Skeletal muscle tissue (tissue), 4 donors: Measurements from ENCODE around the gene FRMD5. TPM values are rescaled to one million over a fixed set of nuclear protein-coding genes. Genes with fewer than 3 reads are reported as not detected.

ENCODE experiments used
- H3K27ac ChIP-seq: one replicate; pipeline ENCODE4 v1.7.0; 2013; ENCODE audit warnings: mild to moderate bottlenecking, low read depth, low read length, inconsistent platforms
- H3K27me3 ChIP-seq, 3 donors: one replicate each; pipeline ENCODE4 v1.7.0; 2013; ENCODE audit warnings: low read length in 3 of 3; ENCODE audit not compliant: control insufficient read depth in 3 of 3, insufficient read depth in 3 of 3
- H3K36me3 ChIP-seq, 3 donors: one replicate each; pipeline ENCODE4 v1.7.0; 2013; ENCODE audit warnings: low read length in 3 of 3; ENCODE audit not compliant: control insufficient read depth in 3 of 3, insufficient read depth in 3 of 3
- H3K4me1 ChIP-seq, 3 donors: one replicate each; pipeline ENCODE4 v1.7.0; 2013; ENCODE audit warnings: low read length in 3 of 3, mild to moderate bottlenecking in 3 of 3; ENCODE audit not compliant: control insufficient read depth in 3 of 3, insufficient read depth in 3 of 3
- H3K4me3 ChIP-seq, 3 donors: one replicate each; pipeline ENCODE4 v1.7.0; 2013; ENCODE audit warnings: low read length in 3 of 3
- H3K9ac ChIP-seq, 3 donors: one replicate each; pipeline ENCODE4 v1.7.0; 2013; ENCODE audit warnings: low read length in 3 of 3, mild to moderate bottlenecking in 3 of 3, moderate library complexity in 2 of 3, low read depth in 1 of 3
- H3K9me3 ChIP-seq, 3 donors: one replicate each; pipeline ENCODE4 v1.7.0; 2013; ENCODE audit warnings: low read length in 3 of 3; ENCODE audit not compliant: control insufficient read depth in 3 of 3
- total RNA-seq: library from RNA; depleted of rRNA; stranded (reverse); fragments of >200 nt; gene quantifications from one replicate; pipeline ENCODE4 v1.2.3, GENCODE V29; 2014
- donor health status: Osteomylitis.

Gene FRMD5
- total RNA-seq, 1 donor from 2014 or later, result 3.7 TPM

GRCh38 chr15:44177139-44177538 is 17.9 kb downstream of the FRMD5 start:
- Histone ChIP-seq H3K9me3 (no peaks in the 10 kb centered on the region), H3K27me3 (peaks cover 0 to 3% (median 0%) of the 10 kb centered on the region in 3 donors), H3K9ac (no peak overlapping the region), H3K4me3 (no peak overlapping the region), H3K36me3 (no peaks in the 10 kb centered on the region), H3K4me1 (no peaks in the 10 kb centered on the region), H3K27ac (no peak overlapping the region)

- Histone ChIP-seq H3K4me1 (no peaks in the 10 kb centered on the region), H3K4me3 (no peak overlapping the region), H3K36me3 (no peaks in the 10 kb centered on the region), H3K9me3 (no peaks in the 10 kb centered on the region), H3K27ac (no peak overlapping the region), H3K9ac (no peak overlapping the region), H3K27me3 (peaks cover 0 to 3% (median 0%) of the 10 kb centered on the region in 3 donors)
Measured at GRCh38 chr15:44173813-44174212, 21.3 kb downstream of the FRMD5 start.

DNA sequence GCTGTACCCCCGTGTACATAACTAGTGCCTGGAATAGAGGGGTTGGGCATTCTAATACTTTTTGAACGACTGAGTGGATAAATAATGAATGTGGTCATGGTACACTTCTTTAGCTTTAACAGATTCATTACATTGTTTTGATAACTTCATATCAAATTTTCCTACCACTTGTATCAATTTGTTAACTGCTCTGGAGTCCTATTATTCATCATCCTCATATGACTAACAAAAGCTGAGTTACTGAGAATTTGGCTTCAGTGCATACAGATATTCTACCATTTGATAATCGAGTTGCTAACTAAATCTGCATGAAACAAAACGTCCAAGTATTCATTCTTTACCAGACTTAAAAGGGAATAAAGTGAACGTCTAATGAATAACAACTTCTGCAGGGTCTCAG is 31.7 kb downstream of the FRMD5 start:
- Histone ChIP-seq H3K4me3 (no peak overlapping the region), H3K4me1 (no peaks in the 10 kb centered on the region), H3K9ac (no peak overlapping the region), H3K9me3 (no peaks in the 10 kb centered on the region), H3K36me3 (no peaks in the 10 kb centered on the region), H3K27ac (no peak overlapping the region), H3K27me3 (peaks cover 0 to 3% (median 0%) of the 10 kb centered on the region in 3 donors)

- Histone ChIP-seq H3K27ac (no peak overlapping the region), H3K9me3 (no peaks in the 10 kb centered on the region), H3K27me3 (peaks cover 0 to 3% (median 0%) of the 10 kb centered on the region in 3 donors), H3K9ac (no peak overlapping the region), H3K36me3 (no peaks in the 10 kb centered on the region), H3K4me1 (no peaks in the 10 kb centered on the region), H3K4me3 (no peak overlapping the region)
Measured at GRCh38 chr15:44160796-44161195, 34.3 kb downstream of the FRMD5 start.

DNA sequence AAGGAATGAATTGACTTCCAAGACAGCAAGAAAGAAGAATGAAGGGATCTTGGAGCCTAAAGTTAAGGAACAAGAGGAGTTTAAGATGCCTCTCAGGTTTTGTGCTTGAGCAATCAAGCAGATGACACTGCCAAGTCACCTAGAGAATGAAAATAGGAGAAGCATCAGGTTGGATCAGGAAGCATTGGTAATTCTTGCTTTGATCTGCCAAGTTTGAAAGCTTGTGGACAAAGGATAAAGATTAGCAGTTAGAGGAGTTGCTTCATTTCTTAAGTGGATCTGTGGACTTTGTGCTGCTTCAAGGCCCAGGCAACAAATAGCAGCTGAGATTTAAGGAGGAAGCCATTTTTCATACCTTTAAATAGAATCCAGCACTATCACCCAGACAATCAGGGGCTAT is 35.6 kb downstream of the FRMD5 start:
- Histone ChIP-seq H3K36me3 (no peaks in the 10 kb centered on the region), H3K27me3 (peaks cover 0 to 3% (median 0%) of the 10 kb centered on the region in 3 donors), H3K9me3 (no peaks in the 10 kb centered on the region), H3K4me1 (no peaks in the 10 kb centered on the region), H3K27ac (no peak overlapping the region), H3K9ac (no peak overlapping the region), H3K4me3 (no peak overlapping the region)

GRCh38 chr15:44158111-44158510 is 37.0 kb downstream of the FRMD5 start:
- no peak overlapping the region for H3K4me3 ChIP-seq
- no peaks in the 10 kb centered on the region for H3K36me3 ChIP-seq
- no peaks in the 10 kb centered on the region for H3K4me1 ChIP-seq
- no peaks in the 10 kb centered on the region for H3K9me3 ChIP-seq
- H3K9ac ChIP-seq, result no peak overlapping the region
- H3K27me3 ChIP-seq, result peaks cover 0 to 3% (median 0%) of the 10 kb centered on the region in 3 donors
- H3K27ac ChIP-seq, result no peak overlapping the region

GRCh38 chr15:44157679-44158078 is 37.4 kb downstream of the FRMD5 start:
- Histone ChIP-seq H3K9me3 (no peaks in the 10 kb centered on the region), H3K27me3 (peaks cover 0 to 3% (median 0%) of the 10 kb centered on the region in 3 donors), H3K4me1 (no peaks in the 10 kb centered on the region), H3K36me3 (no peaks in the 10 kb centered on the region), H3K9ac (no peak overlapping the region), H3K4me3 (no peak overlapping the region), H3K27ac (no peak overlapping the region)

DNA sequence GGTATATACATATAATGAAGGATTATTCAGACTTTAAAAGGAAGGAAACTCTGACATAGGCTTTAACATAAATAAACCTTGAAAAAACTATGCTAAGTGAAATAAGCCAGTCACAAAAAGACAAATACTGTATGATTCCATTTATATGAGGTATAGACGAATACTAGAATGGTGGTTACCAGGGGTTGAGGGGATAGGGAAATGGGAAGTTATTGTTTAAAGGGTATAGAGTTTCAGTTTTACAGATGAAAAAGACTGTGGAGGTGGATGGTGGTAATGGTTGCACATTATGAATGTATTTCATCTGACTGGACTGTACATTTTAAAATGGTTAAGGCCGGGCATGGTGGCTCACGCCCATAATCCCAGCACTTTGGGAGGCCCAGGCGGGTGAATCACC is 41.7 kb downstream of the FRMD5 start:
- H3K4me3 ChIP-seq, result no peak overlapping the region
- no peaks in the 10 kb centered on the region for H3K36me3 ChIP-seq
- no peak overlapping the region for H3K27ac ChIP-seq

DNA sequence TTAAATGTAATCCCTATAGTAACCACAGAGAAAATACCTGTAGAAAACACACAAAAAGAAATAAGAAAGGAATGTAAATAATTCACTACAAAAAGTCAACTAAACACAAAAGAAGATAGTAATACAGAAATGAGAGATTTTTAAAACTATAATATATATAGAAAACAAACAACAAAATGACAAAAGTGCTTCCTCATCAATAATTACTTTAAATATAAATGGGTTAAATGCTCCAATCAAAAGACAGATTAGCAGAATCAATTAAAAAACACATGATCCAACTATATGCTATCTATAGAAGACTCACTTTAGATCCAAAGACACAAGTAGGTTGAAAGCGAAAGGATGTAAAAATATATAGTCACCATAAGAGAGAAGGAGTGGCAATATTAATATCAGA is 45.8 kb downstream of the FRMD5 start:
- Histone ChIP-seq H3K4me3 (no peak overlapping the region), H3K36me3 (no peaks in the 10 kb centered on the region), H3K9me3 (no peaks in the 10 kb centered on the region), H3K4me1 (no peaks in the 10 kb centered on the region), H3K27ac (no peak overlapping the region), H3K27me3 (no peaks in the 10 kb centered on the region), H3K9ac (no peak overlapping the region)

More for the DNA sequence above, 41.7 kb downstream of the FRMD5 start:
- Histone ChIP-seq H3K4me1 (no peaks in the 10 kb centered on the region), H3K9ac (no peak overlapping the region), H3K27me3 (no peaks in the 10 kb centered on the region), H3K9me3 (no peaks in the 10 kb centered on the region)

GRCh38 chr15:44148580-44148979 is 46.5 kb downstream of the FRMD5 start:
- H3K27ac ChIP-seq, result no peak overlapping the region
- H3K36me3 ChIP-seq, result no peaks in the 10 kb centered on the region
- no peaks in the 10 kb centered on the region for H3K27me3 ChIP-seq
- no peaks in the 10 kb centered on the region for H3K9me3 ChIP-seq
- no peak overlapping the region for H3K9ac ChIP-seq
- no peaks in the 10 kb centered on the region for H3K4me1 ChIP-seq
- H3K4me3 ChIP-seq, result no peak overlapping the region

- Histone ChIP-seq H3K9me3 (no peaks in the 10 kb centered on the region), H3K4me1 (no peaks in the 10 kb centered on the region), H3K9ac (no peak overlapping the region), H3K27ac (no peak overlapping the region), H3K4me3 (no peak overlapping the region), H3K36me3 (no peaks in the 10 kb centered on the region), H3K27me3 (no peaks in the 10 kb centered on the region)
Measured at GRCh38 chr15:44147636-44148035, 47.4 kb downstream of the FRMD5 start.
